Measurements from ENCODE around the gene KL.
A peak's percentile ranks its signal among the peaks of the same experiment; 100 is the strongest.

Gene KL

GRCh38 chr13:33016414-33017322, at the start of gene KL:
KL (plus strand) TSS chr13:33016423; CDS start chr13:33016441, 18 bp downstream.
- Histone ChIP-seq H3K9ac (ENCODE audit: insufficient read length, low read depth) (peak within 1 kb of the TSS; percentile 61), H3K36me3 (ENCODE audit: insufficient read depth, insufficient read length, low read length) (no peaks in the 10 kb centered on the region), H3K4me1 (ENCODE audit: insufficient read depth, insufficient read length) (no peaks in the 10 kb centered on the region), H3K9me3 (ENCODE audit: insufficient read depth, low read length) (no peaks in the 10 kb centered on the region), H3K27me3 (ENCODE audit: insufficient read depth, insufficient read length) (peaks cover 61% of the 10 kb centered on the region), H3K4me3 (ENCODE audit: insufficient read length, low read depth) (peak within 1 kb of the TSS; percentile 49)
- no peak for DNase-seq (ENCODE audit: low read depth, low spot score)
- TF ChIP-seq ZNF274 (IDR thresholded peaks at IDR 0.05; ENCODE audit: low read depth, low read length) (no peak), YY1 (IDR thresholded peaks at IDR 0.05; ENCODE audit: insufficient read depth, insufficient read length) (no peak), SUZ12 (IDR thresholded peaks at IDR 0.05; ENCODE audit: extremely low read depth, insufficient read depth, insufficient read length) (no peak)

GRCh38 chr13:32967584-32968182, 48.5 kb upstream of the KL start:
- Histone ChIP-seq H3K4me1 (ENCODE audit: insufficient read depth, insufficient read length) (no peaks in the 10 kb centered on the region), H3K9me3 (ENCODE audit: insufficient read depth, low read length) (no peaks in the 10 kb centered on the region), H3K4me3 (ENCODE audit: insufficient read length, low read depth) (no peak overlapping the region), H3K9ac (ENCODE audit: insufficient read length, low read depth) (no peak overlapping the region), H3K27me3 (ENCODE audit: insufficient read depth, insufficient read length) (no peaks in the 10 kb centered on the region), H3K36me3 (ENCODE audit: insufficient read depth, insufficient read length, low read length) (no peaks in the 10 kb centered on the region)
- DNase-seq (ENCODE audit: low read depth, low spot score): no peak
- no peak for TF ChIP-seq YY1 (IDR thresholded peaks at IDR 0.05; ENCODE audit: insufficient read depth, insufficient read length)
- TF ChIP-seq ZNF274 (IDR thresholded peaks at IDR 0.05; ENCODE audit: low read depth, low read length): no peak
- no peak for TF ChIP-seq SUZ12 (IDR thresholded peaks at IDR 0.05; ENCODE audit: extremely low read depth, insufficient read depth, insufficient read length)

- H3K9ac ChIP-seq (ENCODE audit: insufficient read length, low read depth): no peak overlapping the region
- no peak overlapping the region for H3K4me3 ChIP-seq (ENCODE audit: insufficient read length, low read depth)
- H3K9me3 ChIP-seq (ENCODE audit: insufficient read depth, low read length): no peaks in the 10 kb centered on the region
- no peaks in the 10 kb centered on the region for H3K27me3 ChIP-seq (ENCODE audit: insufficient read depth, insufficient read length)
- H3K36me3 ChIP-seq (ENCODE audit: insufficient read depth, insufficient read length, low read length): no peaks in the 10 kb centered on the region
- no peak for TF ChIP-seq SUZ12 (IDR thresholded peaks at IDR 0.05; ENCODE audit: extremely low read depth, insufficient read depth, insufficient read length)
- TF ChIP-seq ZNF274 (IDR thresholded peaks at IDR 0.05; ENCODE audit: low read depth, low read length): no peak
- no peak for TF ChIP-seq YY1 (IDR thresholded peaks at IDR 0.05; ENCODE audit: insufficient read depth, insufficient read length)
- no peak for DNase-seq (ENCODE audit: low read depth, low spot score)
- no peaks in the 10 kb centered on the region for H3K4me1 ChIP-seq (ENCODE audit: insufficient read depth, insufficient read length)
These were observed 47.9 kb upstream of the KL start for GRCh38 chr13:32968316-32968715.

- TF ChIP-seq SUZ12 (IDR thresholded peaks at IDR 0.05; ENCODE audit: extremely low read depth, insufficient read depth, insufficient read length) (no peak), YY1 (IDR thresholded peaks at IDR 0.05; ENCODE audit: insufficient read depth, insufficient read length) (no peak), ZNF274 (IDR thresholded peaks at IDR 0.05; ENCODE audit: low read depth, low read length) (no peak)
- DNase-seq (ENCODE audit: low read depth, low spot score): no peak
- no peaks in the 10 kb centered on the region for H3K36me3 ChIP-seq (ENCODE audit: insufficient read depth, insufficient read length, low read length)
- H3K9ac ChIP-seq (ENCODE audit: insufficient read length, low read depth): no peak overlapping the region
- no peaks in the 10 kb centered on the region for H3K27me3 ChIP-seq (ENCODE audit: insufficient read depth, insufficient read length)
- no peak overlapping the region for H3K4me3 ChIP-seq (ENCODE audit: insufficient read length, low read depth)
- no peaks in the 10 kb centered on the region for H3K4me1 ChIP-seq (ENCODE audit: insufficient read depth, insufficient read length)
- H3K9me3 ChIP-seq (ENCODE audit: insufficient read depth, low read length): no peaks in the 10 kb centered on the region
These were observed 47.4 kb upstream of the KL start for GRCh38 chr13:32968793-32969192.

GRCh38 chr13:32969516-32969941, 46.7 kb upstream of the KL start:
- Histone ChIP-seq H3K9ac (ENCODE audit: insufficient read length, low read depth) (no peak overlapping the region), H3K36me3 (ENCODE audit: insufficient read depth, insufficient read length, low read length) (no peaks in the 10 kb centered on the region), H3K4me3 (ENCODE audit: insufficient read length, low read depth) (no peak overlapping the region), H3K9me3 (ENCODE audit: insufficient read depth, low read length) (no peaks in the 10 kb centered on the region), H3K27me3 (ENCODE audit: insufficient read depth, insufficient read length) (no peaks in the 10 kb centered on the region), H3K4me1 (ENCODE audit: insufficient read depth, insufficient read length) (no peaks in the 10 kb centered on the region)
- DNase-seq (ENCODE audit: low read depth, low spot score): no peak
- no peak for TF ChIP-seq YY1 (IDR thresholded peaks at IDR 0.05; ENCODE audit: insufficient read depth, insufficient read length)
- TF ChIP-seq ZNF274 (IDR thresholded peaks at IDR 0.05; ENCODE audit: low read depth, low read length): no peak
- TF ChIP-seq SUZ12 (IDR thresholded peaks at IDR 0.05; ENCODE audit: extremely low read depth, insufficient read depth, insufficient read length): no peak

- no peak for TF ChIP-seq YY1 (IDR thresholded peaks at IDR 0.05; ENCODE audit: insufficient read depth, insufficient read length)
- TF ChIP-seq SUZ12 (IDR thresholded peaks at IDR 0.05; ENCODE audit: extremely low read depth, insufficient read depth, insufficient read length): no peak
- no peak for TF ChIP-seq ZNF274 (IDR thresholded peaks at IDR 0.05; ENCODE audit: low read depth, low read length)
- no peaks in the 10 kb centered on the region for H3K36me3 ChIP-seq (ENCODE audit: insufficient read depth, insufficient read length, low read length)
- H3K9ac ChIP-seq (ENCODE audit: insufficient read length, low read depth): no peak overlapping the region
- H3K4me3 ChIP-seq (ENCODE audit: insufficient read length, low read depth): no peak overlapping the region
- no peaks in the 10 kb centered on the region for H3K4me1 ChIP-seq (ENCODE audit: insufficient read depth, insufficient read length)
- no peaks in the 10 kb centered on the region for H3K27me3 ChIP-seq (ENCODE audit: insufficient read depth, insufficient read length)
- DNase-seq (ENCODE audit: low read depth, low spot score): no peak
- H3K9me3 ChIP-seq (ENCODE audit: insufficient read depth, low read length): no peaks in the 10 kb centered on the region
These were observed 40.0 kb upstream of the KL start for GRCh38 chr13:32976056-32976805.
